HG02642 (cell line): ENCODE measurements around the gene SLC44A3.

Experiments used
- ATAC-seq: cut with Tn5 transposase; IDR thresholded peaks from one replicate; pipeline ENCODE4 v1.9.1; 2021; ENCODE audit warnings: mild to moderate bottlenecking; ENCODE audit not compliant: unreplicated experiment, poor library complexity

The SLC44A3 gene

GRCh38 chr1:94898491-94899385, 78.6 kb downstream of the SLC44A3 start:
- no peak for ATAC-seq

- ATAC-seq, result no peak
Measured at GRCh38 chr1:94899756-94900155, 79.6 kb downstream of the SLC44A3 start.

- ATAC-seq, result no peak
Measured at GRCh38 chr1:94901841-94902240, 81.7 kb downstream of the SLC44A3 start.

- no peak for ATAC-seq
Measured at GRCh38 chr1:94903280-94904009, 83.3 kb downstream of the SLC44A3 start.

GRCh38 chr1:94905207-94905606, 85.0 kb downstream of the SLC44A3 start:
- ATAC-seq, result no peak

- no peak for ATAC-seq
Measured at GRCh38 chr1:94906382-94906781, 86.2 kb downstream of the SLC44A3 start.

- no peak for ATAC-seq
Measured at GRCh38 chr1:94907136-94907535, 87.0 kb downstream of the SLC44A3 start.

GRCh38 chr1:94908190-94908589, 88.0 kb downstream of the SLC44A3 start:
- no peak for ATAC-seq

- no peak for ATAC-seq
Measured at GRCh38 chr1:94908965-94909364, 88.8 kb downstream of the SLC44A3 start.

GRCh38 chr1:94909486-94909885, 89.3 kb downstream of the SLC44A3 start:
- no peak for ATAC-seq

- no peak for ATAC-seq
Measured at GRCh38 chr1:94912263-94913184, 92.4 kb downstream of the SLC44A3 start.

GRCh38 chr1:94917251-94917650, 97.1 kb downstream of the SLC44A3 start:
- no peak for ATAC-seq

GRCh38 chr1:94919241-94920030, 99.3 kb downstream of the SLC44A3 start:
- ATAC-seq, result no peak

- ATAC-seq, result no peak
Measured at GRCh38 chr1:94920061-94920460, 99.9 kb downstream of the SLC44A3 start.

GRCh38 chr1:94921977-94922376, 101.8 kb downstream of the SLC44A3 start:
- no peak for ATAC-seq

- ATAC-seq, result no peak
Measured at GRCh38 chr1:94922761-94923331, 102.7 kb downstream of the SLC44A3 start.

GRCh38 chr1:94925004-94925403, 104.8 kb downstream of the SLC44A3 start:
- ATAC-seq, result no peak

GRCh38 chr1:94925561-94926125, 105.5 kb downstream of the SLC44A3 start:
- no peak for ATAC-seq
